ENCODE data around the gene ZSWIM6.

DNA sequence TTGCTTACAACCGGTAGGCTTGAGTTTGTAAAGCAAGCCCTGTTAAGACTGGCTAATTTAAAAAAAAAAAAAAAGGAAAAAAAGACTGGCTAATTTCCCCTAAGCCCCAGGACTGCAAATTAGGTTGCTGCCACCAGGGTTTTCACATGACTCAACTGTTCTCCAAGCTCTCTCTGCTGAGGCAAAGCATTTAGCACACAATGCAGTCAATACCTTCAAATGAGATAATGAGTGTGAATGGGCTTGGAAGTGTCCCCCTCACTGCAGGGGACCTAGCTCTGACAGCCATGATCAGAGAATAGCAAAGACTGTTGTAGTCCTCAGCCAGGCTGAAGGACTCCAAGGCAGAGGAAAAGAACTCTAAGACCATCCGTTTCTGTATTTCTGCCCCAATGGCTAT lies 42.8 kb upstream of the ZSWIM6 start:
- TF ChIP-seq CTCF (IDR thresholded peaks at IDR 0.05; ENCODE audit: low read length), result no peak
- no peak for TF ChIP-seq EZH2 (optimal IDR thresholded peaks at IDR 0.05; ENCODE audit: low read depth, low read length)
- TF ChIP-seq EZH2phosphoT487 (IDR thresholded peaks at IDR 0.05; ENCODE audit: low read length), result no peak
